ENCODE data around the gene TK2.
"Not testable (repeated sequence)": the region's sequence is repeated elsewhere in the genome, so short reads cannot be mapped to it uniquely, and the experiment has no call there.

TK2 gene

DNA sequence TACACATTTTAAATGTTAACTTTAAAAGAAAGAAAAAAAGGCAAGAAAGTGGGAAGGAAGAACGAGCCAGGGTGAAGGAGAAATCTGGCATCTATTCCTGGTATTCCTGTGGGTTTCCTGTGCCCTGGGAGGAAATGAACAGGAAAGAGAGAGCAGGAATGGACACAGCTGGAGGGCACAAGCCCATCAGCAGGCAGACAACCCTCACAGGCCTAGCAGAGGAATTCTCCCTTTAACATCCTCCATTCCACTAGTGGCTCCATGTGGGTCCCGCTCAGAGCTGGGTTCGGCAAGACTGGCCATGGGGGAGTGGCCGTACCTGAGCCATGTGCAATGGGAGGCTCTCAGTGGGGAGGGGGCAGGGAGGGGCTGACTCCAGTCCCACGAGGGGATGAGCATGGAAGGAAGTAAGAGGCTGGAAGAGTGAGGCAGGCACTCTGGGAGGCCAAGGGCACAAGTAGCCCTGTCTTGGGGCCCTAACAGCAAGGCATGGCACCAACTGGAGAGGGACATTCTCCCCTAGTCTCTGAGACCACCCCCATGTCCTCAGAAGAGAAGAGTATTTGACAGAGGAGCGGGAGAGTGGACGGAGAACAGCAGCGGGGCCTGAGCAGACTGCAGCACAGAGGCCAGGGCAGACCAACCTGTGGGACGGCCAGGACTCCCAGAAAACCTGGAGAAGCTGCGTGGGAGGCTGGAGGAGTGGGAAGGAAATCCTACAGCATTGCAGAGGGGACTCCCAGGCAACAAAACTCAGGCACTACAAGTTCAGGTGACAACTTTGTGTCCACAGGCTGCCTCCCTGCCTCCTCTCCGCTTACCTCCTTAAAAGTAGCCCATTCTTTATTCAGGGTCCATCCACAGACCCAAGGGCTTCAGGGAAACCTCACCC lies 30.2 kb downstream of the TK2 start:
- no peak for DNase-seq

DNA sequence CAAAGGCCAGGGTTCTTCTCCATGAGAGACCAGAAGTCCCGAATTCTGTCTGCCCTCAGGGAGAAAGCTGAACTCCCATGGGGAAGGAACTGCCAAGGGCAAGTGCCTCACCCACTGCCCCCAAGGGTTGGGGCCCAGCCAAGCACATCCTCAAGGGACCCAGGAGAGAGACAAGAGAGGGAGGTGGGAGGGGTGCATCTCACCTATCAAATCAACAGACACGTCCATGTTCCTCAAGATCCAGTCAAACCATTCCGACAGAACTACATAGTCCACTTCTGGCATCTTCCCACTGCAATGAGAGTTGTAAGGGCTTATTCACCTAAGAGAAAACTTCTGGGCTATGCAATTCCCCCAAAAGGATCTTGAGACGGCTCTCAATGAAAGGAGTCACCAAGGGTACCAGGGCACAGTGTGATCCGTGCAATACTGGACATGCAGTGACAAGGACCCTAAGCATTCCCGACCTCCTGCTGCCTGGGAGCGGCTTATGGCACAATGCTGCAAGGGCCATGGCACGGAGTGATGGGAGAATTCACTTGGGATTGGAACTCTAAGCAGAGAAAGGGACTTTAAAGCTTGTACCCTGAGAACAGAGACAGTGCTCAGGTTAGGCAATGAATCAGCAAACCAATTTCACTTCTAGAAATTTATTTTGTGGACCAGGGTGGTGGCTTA lies 32.2 kb downstream of the TK2 start:
- DNase-seq = no peak

DNA sequence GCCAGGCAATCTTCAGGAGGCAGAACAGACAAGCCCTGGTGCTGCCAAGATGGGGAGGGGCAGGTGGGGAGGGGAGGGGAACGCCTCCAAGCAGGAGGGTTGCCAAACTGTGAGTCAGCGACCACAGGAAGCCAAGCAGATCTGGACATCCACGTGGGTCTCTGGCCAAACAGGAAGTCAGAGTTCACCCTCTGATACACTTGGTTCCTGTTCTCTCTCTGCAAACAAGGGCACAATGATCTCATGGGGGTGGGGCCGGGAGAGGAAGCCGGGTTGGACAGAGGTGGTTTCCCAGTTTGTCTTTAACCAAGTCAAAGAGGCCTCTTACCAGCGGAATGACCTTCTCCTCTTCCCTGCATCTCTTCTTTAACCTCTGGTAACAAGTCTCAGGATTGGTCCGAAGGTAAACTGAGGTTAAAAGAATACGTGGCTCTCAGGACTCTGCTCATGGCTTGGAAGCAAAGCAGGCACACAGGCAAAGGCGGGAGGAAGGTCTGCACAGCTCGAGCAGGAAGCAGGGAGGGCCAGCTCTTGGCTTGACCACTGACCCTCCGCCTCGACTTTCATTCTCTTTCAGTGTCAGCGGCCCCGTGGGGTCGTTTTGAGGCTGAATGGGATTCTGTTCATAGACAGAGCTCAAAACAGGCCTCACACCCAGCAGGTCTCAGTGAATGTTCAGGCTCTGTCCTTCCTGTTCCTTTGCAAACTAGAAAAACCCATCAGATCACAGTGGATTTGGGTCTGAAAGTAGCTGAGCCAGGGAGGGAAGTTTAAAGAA lies 32.9 kb downstream of the TK2 start:
- DNase-seq = no peak

DNA sequence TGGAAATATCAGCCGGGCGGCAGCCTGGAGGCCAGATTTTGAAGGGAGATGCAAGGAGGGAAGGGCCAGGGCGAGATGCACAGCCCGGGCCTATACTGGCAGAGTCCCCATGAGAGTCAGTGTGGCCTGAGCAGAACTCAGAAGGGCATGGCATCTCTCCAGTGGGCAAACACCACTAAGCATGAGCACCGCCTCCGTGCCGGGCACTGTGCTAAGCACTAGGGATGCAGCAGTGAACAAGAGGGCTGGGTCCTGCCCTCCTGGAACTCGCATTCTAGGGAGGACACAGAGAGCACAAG lies 33.5 kb downstream of the TK2 start:
- DNase-seq = no peak

DNA sequence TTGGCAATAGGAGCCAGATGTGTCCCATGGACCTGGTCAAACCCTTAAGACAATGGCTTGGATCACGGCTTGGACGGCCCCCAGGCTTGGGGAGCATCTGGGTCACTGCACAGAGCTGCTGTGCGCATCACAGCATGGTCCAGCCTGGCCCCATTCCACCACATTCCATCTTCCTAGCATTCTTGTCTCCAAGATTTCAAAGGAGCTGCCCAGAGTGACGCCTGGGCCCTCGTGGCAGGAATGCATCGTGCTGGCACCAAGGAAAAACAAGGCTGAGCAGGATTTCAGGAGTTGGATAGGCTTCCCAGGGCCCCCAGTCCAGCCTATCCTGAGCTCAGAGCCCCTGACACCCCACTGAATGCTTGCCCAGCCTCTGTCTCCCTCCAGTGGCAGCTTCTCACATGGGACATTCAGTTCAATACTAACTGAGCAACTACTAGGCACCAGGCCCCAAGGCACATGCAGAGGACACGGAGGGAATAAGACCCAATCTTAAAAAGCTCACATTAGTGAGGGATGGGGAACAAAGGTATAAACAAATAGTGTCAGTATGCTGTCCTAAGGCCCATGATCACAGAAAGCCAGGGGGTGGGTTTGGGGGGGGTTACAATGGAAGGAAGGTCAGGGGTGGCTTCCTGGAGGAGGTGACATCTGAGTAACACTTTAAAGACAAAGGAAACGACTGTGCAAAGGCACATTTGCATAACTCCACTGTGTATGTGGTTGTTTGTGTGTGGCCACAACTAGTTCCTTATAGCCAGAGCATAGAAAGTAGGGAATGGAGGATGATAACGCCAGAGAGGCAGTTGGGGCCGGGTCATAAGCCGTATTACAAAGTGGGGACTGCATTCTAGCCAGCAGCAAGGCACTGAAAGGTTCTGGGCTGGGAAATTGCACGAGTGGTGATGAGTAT lies 34.1 kb downstream of the TK2 start:
- no peak for DNase-seq

DNA sequence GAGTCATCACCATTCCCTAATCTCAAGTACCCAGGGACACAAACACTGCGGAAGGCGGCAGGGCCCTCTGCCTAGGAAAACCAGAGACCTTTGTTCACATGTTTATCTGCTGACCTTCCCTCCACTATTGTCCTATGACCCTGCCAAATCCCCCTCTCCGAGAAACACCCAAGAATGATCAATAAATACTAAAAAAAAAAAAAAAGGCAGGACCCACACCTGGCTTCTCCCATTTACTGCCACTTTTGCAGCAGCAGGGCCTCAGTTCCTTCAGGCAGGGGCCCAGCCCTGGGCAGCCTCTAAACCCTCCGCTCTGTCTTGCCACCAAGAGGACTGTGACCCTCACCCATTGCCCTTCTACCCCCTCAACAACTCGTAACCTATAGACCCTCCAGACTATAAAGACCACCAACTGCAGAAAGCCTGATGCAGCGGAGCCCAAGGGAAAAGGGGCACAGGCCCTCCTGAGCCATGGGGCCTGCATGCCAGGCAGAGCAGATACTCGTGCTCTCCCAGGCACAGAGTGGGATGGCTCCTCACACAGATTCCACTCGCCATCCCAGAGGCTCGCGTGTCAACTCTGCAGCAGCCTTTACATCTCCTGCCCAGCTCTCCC lies 34.8 kb downstream of the TK2 start:
- DNase-seq = not testable (repeated sequence)

DNA sequence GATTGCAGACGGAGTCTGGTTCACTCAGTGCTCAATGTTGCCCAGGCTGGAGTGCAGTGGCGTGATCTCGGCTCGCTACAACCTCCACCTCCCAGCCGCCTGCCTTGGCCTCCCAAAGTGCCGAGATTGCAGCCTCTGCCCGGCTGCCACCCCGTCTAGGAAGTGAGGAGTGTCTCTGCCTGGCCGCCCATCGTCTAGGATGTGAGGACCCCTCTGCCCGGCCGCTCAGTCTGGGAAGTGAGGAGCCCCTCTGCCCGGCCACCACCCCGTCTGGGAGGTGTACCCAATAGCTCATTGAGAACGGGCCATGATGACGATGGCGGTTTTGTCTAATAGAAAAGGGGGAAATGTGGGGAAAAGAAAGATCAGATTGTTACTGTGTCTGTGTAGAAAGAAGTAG lies 35.5 kb downstream of the TK2 start:
- DNase-seq = not testable (repeated sequence)

DNA sequence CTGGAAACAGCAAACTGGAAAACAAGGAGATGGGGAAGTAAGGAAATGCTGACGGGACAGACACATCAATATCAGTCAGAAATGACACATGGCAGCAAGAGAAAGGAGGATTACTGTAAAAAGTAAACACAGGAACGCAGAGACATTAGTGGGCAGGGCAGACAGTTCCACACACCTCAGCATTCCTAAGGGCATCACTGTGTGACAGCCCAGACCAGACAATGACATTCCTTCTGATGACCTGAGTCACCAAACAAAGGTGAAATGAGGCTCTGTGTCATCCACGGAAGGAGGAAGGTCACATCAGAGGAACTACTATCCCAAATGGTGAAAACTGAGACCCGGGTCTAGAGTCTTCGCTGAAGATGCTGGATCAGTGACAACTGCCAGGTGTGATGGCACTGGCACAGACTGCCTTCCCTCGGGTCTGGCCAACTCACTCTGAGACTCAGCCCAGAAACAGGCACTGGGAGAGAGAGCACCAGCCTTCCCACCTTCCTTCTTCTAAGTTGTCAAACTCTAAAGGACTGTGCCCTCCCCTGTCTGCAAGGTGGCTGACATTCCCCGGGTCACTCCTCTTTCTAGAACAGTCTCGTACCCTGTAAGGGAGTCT lies 36.7 kb downstream of the TK2 start:
- DNase-seq = no peak

DNA sequence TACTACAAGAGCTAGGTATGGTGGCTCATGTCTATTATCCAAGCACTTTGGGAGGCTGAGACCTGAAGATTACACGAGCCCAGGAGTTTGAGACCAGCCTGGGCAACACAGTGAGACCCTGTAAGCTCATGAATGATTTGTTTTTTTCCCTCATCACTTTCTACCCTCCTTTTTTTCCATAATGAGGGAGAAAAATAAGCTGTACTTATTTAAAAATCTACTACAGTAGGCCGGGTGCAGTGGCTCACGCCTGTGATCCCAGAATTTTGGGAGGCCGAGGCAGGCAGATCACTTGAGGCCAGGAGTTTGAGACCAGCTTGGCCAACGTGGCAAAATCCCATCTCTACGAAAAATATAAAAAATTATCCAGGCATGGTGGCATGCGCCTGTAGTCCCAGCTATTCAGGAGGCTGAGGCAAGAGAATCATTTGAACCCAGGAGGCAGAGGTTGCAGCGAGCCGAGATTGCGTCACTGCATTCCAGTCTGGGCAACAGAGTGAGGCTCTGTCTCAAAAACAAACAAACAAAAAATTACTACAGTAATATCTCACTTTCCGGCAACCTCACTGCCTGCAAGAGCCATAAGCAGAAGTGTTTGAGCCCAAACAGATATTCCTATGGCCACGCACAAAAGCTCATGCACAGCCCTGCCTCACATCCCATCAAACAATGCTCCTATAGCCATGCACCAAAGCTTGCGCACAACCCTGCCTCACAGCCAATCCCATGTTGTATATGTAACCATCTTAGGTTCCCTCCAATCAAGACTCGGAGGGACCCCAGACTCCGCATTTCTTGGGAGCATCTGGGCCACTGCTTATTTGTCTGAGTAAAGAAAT lies 37.4 kb downstream of the TK2 start:
- no peak for DNase-seq

DNA sequence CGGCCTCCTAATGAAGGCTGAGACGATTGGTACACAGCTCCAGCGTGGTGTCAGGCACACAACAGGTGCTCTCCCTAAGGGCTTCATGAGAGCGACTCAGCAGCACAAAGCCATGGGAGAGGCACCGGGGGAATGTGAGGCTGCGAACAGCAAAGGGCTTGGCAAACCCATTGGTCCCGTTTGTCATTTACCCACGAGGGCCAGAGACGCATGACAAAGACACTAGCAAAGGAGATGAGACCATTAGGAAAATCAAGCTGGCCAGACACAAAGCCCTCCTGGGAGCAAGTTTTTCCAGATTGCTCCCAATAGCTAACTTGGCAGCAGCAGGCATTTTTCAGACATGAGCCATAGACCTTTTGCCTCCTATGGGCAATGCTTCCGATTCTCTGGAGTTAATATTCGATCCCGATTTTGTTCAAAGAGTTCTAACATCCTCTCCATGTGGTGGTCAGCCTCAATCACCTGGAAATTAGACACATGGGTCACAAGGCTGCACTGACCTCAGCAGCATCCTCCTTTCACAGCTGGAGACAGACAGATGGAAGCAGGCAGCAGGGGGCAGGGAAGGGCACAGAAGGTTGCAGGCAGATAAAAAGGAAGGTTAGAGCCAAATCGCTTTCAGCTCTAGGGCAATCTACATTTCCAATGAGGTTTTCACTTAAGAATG lies 38.2 kb downstream of the TK2 start:
- DNase-seq = no peak

DNA sequence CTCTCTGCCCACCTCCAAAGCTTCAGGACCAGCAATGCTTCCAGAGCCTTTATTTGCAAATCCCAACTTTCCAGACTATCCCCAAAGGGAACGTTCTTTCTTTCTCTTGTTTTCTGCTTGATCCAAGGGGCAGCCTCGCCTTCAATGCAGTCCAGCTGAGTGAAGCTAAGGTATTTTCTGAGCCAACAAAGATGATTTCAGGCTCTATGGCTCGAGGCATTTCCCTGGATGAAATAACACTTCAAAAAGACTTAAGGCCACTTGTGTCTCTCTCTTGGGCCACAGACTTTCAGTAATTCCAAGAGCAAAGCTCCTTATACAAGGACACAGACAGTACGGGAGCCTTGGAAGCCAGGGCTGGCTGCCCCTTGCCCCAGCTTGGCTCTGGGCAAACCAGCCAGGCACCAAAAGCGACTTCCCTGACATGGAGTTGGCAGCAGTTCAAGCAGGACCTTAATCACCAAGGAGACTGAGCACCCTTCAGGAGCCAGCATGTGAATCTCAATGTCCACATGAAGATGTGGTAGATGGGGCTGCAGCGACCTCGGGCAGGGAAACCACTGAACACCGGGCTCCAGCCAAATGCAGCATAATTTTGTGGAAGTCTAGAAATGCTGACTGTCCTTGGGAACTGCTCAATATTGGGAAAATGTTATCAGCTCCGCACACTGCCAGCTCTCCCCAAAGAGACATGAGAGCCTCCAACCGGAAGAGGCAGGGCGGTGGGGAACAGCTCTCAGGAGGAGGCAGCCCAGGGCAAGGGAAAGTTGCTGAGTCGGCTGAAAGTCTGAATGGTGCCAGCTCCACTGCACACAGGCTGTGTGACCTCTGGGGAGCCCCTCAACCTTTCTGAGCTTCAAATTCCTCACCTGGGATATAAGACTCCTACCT lies 39.0 kb downstream of the TK2 start:
- DNase-seq = no peak

DNA sequence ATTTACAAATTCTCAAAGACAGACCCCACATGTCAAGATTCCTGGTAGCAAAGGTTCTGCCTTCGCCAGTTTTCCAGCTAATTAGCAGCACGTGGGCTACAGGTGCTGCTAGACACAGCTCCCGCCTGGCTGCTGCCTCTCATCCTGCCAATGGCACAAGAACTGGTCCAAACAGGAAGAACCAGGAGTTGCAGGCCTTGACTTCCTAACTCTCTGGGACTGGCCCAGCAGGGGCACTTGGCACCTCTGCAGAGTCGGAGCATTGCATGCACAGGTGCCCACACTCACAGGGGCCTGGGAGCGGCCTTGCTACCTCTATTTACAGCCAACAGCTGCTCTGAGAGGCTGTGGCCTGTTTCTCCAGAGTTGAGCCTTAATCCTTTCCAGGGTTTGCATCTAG lies 39.6 kb downstream of the TK2 start:
- no peak for DNase-seq

DNA sequence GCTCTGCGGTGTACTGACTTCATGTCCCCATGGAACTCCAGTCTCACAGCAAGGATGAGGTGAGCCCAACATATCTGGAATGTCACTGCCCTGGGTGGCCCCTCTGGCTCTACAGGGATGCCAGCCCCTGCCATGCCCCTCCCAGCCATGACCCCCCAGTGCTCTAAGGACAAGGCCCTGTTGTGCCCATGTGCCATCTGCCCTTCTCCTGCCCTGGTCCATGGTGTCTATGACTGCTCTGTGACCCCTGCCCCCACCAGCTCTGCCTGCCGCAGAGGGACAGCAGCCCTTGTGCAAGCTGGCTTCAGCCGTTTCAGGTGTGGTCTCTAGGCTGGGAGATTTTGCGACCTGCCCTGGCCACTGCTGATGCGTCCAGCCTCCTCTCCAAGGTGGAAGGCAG lies 40.3 kb downstream of the TK2 start:
- DNase-seq = no peak

DNA sequence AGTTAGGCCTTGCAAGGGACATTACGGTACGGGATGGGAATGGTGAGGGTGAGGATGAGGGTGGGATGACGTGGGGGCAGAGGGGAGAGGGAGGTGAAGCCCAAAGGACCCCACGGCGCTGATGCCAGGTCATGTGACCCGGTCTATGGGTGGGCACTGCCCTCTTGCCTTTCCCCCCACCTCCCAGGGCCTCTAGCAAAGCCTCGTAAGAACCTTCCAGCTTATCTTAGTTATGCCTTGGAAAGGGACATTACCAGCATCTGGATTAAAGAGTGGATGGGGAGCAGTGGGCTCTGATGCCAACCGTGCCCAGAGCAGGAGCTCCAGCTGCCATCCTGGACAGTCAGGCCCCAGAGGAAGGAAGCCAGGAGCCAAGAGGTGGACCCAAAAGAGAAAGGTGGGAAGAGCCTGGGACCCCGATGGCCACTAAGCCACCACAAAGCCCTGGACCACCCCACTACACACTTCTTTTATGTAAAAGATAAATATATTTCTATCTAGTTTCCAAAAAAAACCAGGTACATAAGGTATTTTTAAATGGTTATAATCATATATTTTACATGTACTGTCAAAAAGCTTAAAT lies 40.9 kb downstream of the TK2 start:
- DNase-seq = no peak

DNA sequence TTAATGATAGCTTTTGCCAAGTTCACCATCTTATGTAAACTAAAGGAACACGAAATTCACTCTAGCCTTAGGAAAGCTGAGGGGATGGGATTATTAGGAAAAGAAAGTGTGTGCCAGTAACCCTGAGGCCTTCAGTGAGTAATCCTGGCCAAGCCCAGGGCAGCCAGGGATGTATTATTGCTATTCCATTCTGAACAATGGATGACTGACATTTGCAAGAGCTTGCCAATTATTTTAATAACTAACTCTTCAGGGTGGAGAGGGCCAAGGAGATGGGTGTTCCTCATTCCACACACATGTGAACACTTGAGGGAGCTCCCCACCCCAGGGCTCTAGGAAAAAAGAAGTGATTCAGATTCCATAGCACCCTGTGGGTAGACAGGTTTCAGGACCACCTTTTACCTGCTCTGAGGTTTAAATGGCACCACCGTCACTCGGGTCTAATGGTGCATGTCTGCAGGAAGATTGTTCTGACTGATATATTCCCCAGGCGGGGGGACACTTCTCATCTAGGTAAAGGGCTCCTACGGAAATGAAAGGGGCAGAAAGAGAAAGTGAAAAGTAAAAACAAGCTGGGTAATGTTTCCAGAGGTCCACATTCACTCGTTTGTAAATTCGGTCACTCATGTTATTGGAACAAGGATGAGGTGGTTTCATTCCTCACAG lies 41.5 kb downstream of the TK2 start:
- DNase-seq = no peak

DNA sequence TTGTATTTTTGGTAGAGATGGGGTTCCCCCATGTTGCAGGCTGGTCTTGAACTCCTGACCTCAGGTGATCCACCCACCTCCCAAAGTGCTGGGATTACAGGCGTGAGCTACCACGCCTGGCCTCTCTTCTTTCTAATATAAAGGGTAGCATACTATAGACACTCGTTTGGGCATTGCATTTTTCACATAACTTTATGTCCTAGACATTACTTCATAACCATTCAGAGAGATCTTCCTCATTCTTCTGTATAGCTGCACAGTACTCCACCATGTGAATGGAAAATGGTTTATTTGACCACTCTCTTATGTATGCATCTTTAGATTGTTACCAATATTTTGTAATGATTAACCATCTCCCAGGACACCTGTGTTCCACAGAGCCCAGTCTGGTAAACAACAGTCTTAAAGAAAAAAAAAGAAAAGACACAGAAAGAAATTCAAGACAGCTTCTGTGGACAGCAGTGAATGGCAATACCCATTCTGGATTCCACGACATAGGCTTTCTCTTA lies 42.1 kb downstream of the TK2 start:
- no peak for DNase-seq

DNA sequence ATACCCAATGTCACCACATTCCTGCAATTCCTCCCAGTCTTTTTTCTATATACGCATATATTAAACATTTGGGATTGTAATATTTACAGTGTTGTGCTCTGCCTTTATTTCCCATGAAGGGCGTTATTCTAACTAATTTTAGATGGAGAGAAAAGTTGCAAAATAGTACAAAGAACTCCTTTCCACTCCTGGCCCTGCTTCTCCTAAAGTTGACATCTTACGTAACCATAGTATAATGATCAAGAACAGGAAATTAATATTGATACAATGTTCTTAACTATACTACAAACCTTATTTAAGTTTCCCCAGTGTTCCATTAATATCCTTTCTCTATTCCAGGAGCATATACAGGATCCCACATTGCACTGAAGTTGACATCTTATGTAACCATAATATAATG lies 46.3 kb downstream of the TK2 start:
- no peak for DNase-seq

DNA sequence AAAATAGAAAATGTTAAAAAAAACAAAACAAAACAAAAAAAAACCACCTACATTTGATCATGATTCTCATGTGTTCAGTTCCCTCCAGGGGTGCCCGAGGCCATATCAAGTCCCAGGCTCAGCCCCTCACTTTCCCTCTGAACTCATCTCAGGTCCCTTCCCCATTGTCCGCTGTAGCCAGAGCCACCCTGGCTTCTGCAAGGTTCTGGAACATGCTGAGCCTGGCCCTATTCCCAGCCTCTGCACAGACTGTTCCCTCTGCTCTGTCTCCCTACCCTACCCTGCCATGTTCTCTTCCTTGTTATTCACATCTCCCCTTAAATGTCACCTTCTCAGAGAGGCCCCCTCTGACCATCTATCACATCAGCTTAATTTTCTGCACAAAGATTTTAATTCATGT lies 46.9 kb downstream of the TK2 start:
- no peak for DNase-seq
